ENCODE data around the gene MYO1B.

The MYO1B gene

DNA sequence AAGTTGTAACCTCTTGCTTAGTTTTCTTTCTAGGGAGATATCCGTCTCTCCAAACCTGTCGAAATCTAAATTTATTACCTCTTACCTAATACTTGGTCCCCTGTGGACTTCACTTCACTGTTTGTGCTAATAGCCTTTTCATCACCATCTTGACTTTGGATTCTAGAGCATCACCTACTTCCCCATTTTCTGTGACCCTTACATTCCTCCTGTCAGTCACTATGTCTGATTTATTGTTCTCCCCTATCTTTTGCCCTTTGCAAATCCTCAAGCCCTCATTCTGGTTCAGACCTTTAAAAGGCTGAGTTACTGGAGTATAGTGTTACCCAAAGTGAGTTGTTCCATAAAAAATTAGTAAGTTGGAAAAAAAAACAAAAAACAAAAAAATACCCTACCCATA lies 7.5 kb downstream of the MYO1B start:
- H3K9me3 ChIP-seq (ENCODE audit: control insufficient read depth in 5 of 5, low read length in 5 of 5): no peaks in the 10 kb centered on the region
- no peak overlapping the region for H3K4me3 ChIP-seq (ENCODE audit: low read depth in 1 of 5, low read length in 5 of 5)
- no peak overlapping the region for H3K9ac ChIP-seq (ENCODE audit: low read length in 5 of 5)
- H3K4me1 ChIP-seq (ENCODE audit: control insufficient read depth in 5 of 5, insufficient read depth in 5 of 5, low read length in 5 of 5): peaks cover 0 to 30% (median 8%) of the 10 kb centered on the region in 5 donors
- H3K36me3 ChIP-seq (ENCODE audit: control insufficient read depth in 5 of 5, insufficient read depth in 5 of 5, low read length in 5 of 5): no peaks in the 10 kb centered on the region
- H3K27ac ChIP-seq (ENCODE audit: low read depth, low read length): no peak overlapping the region
- peaks cover 0 to 7% (median 0%) of the 10 kb centered on the region in 5 donors for H3K27me3 ChIP-seq (ENCODE audit: control insufficient read depth in 5 of 5, insufficient read depth in 4 of 5, low read length in 5 of 5)

DNA sequence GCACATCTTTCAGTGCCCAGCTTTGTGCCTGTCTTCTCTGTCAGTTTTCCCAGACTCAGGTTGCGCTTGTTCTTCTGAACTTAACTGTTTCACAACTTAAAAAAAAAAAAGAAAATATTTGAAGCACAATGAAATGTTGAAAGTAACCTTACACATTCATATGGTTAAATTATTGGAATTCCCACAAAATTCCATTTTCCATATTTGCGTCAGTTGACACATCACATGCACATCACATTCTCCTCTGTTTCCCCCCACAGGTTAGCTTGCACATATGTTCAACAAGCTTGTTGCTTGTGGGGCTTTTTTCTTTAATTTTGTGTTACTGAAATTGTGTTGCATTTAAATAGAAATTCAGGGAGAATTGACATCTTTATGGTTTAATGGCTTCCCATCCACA lies 8.3 kb downstream of the MYO1B start:
- H3K4me3 ChIP-seq (ENCODE audit: low read depth in 1 of 5, low read length in 5 of 5): no peak overlapping the region
- H3K36me3 ChIP-seq (ENCODE audit: control insufficient read depth in 5 of 5, insufficient read depth in 5 of 5, low read length in 5 of 5): no peaks in the 10 kb centered on the region
- peaks cover 0 to 28% (median 8%) of the 10 kb centered on the region in 5 donors for H3K4me1 ChIP-seq (ENCODE audit: control insufficient read depth in 5 of 5, insufficient read depth in 5 of 5, low read length in 5 of 5)
- no peak overlapping the region for H3K9ac ChIP-seq (ENCODE audit: low read length in 5 of 5)
- H3K27me3 ChIP-seq (ENCODE audit: control insufficient read depth in 5 of 5, insufficient read depth in 4 of 5, low read length in 5 of 5): peaks cover 0 to 4% (median 0%) of the 10 kb centered on the region in 5 donors
- H3K9me3 ChIP-seq (ENCODE audit: control insufficient read depth in 5 of 5, low read length in 5 of 5): no peaks in the 10 kb centered on the region
- no peak overlapping the region for H3K27ac ChIP-seq (ENCODE audit: low read depth, low read length)

- H3K27me3 ChIP-seq (ENCODE audit: control insufficient read depth in 5 of 5, insufficient read depth in 4 of 5, low read length in 5 of 5): peaks cover 0 to 4% (median 0%) of the 10 kb centered on the region in 5 donors
- no peaks in the 10 kb centered on the region for H3K36me3 ChIP-seq (ENCODE audit: control insufficient read depth in 5 of 5, insufficient read depth in 5 of 5, low read length in 5 of 5)
- H3K4me3 ChIP-seq (ENCODE audit: low read depth in 1 of 5, low read length in 5 of 5): no peak overlapping the region
- H3K9me3 ChIP-seq (ENCODE audit: control insufficient read depth in 5 of 5, low read length in 5 of 5): no peaks in the 10 kb centered on the region
- H3K27ac ChIP-seq (ENCODE audit: low read depth, low read length): no peak overlapping the region
- no peak overlapping the region for H3K9ac ChIP-seq (ENCODE audit: low read length in 5 of 5)
- peaks cover 0 to 21% (median 7%) of the 10 kb centered on the region in 5 donors for H3K4me1 ChIP-seq (ENCODE audit: control insufficient read depth in 5 of 5, insufficient read depth in 5 of 5, low read length in 5 of 5)
Measured at GRCh38 chr2:191255271-191255670, 10.1 kb downstream of the MYO1B start.

- H3K36me3 ChIP-seq (ENCODE audit: control insufficient read depth in 5 of 5, insufficient read depth in 5 of 5, low read length in 5 of 5): no peaks in the 10 kb centered on the region
- no peaks in the 10 kb centered on the region for H3K9me3 ChIP-seq (ENCODE audit: control insufficient read depth in 5 of 5, low read length in 5 of 5)
- peaks cover 0 to 21% (median 4%) of the 10 kb centered on the region in 5 donors for H3K4me1 ChIP-seq (ENCODE audit: control insufficient read depth in 5 of 5, insufficient read depth in 5 of 5, low read length in 5 of 5)
- H3K27ac ChIP-seq (ENCODE audit: low read depth, low read length): no peak overlapping the region
- H3K4me3 ChIP-seq (ENCODE audit: low read depth in 1 of 5, low read length in 5 of 5): no peak overlapping the region
- H3K27me3 ChIP-seq (ENCODE audit: control insufficient read depth in 5 of 5, insufficient read depth in 4 of 5, low read length in 5 of 5): peaks cover 0 to 4% (median 0%) of the 10 kb centered on the region in 5 donors
- H3K9ac ChIP-seq (ENCODE audit: low read length in 5 of 5): no peak overlapping the region
Measured at GRCh38 chr2:191255756-191256312, 10.6 kb downstream of the MYO1B start.

DNA sequence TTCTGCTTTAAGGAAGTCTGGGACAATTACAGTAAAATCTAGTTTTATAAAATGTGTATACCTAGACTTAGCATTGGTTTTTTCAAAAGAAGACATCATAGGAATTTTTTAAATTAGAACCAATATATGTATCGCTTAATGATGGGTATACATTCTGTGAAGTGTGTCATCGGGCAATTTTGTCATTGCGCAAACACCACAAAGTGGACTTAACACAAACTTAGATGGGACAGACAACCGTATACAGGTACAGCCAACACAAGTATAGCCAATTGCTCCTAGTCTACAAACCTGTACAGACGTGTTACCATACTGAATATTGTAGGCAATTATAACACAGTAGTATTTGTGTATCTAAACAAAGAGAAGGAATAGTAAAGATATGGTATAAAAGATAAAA lies 12.7 kb downstream of the MYO1B start:
- Histone ChIP-seq H3K27ac (ENCODE audit: low read depth, low read length) (no peak overlapping the region), H3K36me3 (ENCODE audit: control insufficient read depth in 5 of 5, insufficient read depth in 5 of 5, low read length in 5 of 5) (no peaks in the 10 kb centered on the region), H3K9me3 (ENCODE audit: control insufficient read depth in 5 of 5, low read length in 5 of 5) (no peaks in the 10 kb centered on the region), H3K4me1 (ENCODE audit: control insufficient read depth in 5 of 5, insufficient read depth in 5 of 5, low read length in 5 of 5) (peaks cover 0 to 18% (median 0%) of the 10 kb centered on the region in 5 donors), H3K4me3 (ENCODE audit: low read depth in 1 of 5, low read length in 5 of 5) (no peak overlapping the region), H3K27me3 (ENCODE audit: control insufficient read depth in 5 of 5, insufficient read depth in 4 of 5, low read length in 5 of 5) (peaks cover 0 to 4% (median 0%) of the 10 kb centered on the region in 5 donors), H3K9ac (ENCODE audit: low read length in 5 of 5) (no peak overlapping the region)

DNA sequence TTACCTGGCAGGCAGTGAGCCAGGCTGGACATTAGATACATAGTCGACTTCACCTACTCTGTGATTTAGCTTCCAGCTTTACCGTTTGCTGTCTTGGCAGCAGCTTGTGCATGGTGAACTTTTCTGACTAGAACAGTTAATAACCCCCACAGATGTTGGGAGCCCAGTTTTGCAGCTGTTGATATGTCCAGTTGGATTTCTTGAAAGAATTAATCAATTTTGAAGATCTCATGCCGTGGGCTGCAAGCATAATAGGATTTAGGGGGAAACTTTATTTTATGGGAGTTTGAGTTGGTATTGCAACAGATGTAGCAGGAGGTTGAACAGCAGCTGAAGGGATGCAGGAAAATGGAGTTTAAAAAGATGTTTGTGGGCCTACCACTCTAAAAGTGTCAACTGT lies 13.8 kb downstream of the MYO1B start:
- Histone ChIP-seq H3K27me3 (ENCODE audit: control insufficient read depth in 5 of 5, insufficient read depth in 4 of 5, low read length in 5 of 5) (peaks cover 0 to 4% (median 0%) of the 10 kb centered on the region in 5 donors), H3K27ac (ENCODE audit: low read depth, low read length) (no peak overlapping the region), H3K9me3 (ENCODE audit: control insufficient read depth in 5 of 5, low read length in 5 of 5) (no peaks in the 10 kb centered on the region), H3K4me1 (ENCODE audit: control insufficient read depth in 5 of 5, insufficient read depth in 5 of 5, low read length in 5 of 5) (peaks cover 0 to 14% (median 0%) of the 10 kb centered on the region in 5 donors), H3K9ac (ENCODE audit: low read length in 5 of 5) (no peak overlapping the region), H3K4me3 (ENCODE audit: low read depth in 1 of 5, low read length in 5 of 5) (no peak overlapping the region), H3K36me3 (ENCODE audit: control insufficient read depth in 5 of 5, insufficient read depth in 5 of 5, low read length in 5 of 5) (no peaks in the 10 kb centered on the region)

DNA sequence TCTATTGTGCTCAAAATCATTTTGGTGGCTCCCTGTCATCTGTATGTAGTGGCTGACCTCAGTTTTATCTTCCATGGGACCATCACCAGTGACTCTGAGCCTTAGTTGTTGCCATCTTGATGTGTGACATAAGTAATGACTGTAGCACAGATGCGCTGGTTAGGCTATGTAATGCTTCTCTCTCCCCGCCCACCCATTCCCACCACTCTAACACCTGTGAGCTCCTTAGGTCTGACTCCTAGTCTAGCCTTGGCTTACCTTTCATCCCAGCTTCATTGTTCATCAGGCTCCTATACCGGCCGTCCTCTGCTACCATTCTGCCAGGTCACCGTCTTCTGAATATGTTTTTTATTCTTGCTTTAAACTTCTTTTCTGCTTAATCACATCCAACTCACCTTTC lies 17.2 kb downstream of the MYO1B start:
- Histone ChIP-seq H3K27ac (ENCODE audit: low read depth, low read length) (no peak overlapping the region), H3K27me3 (ENCODE audit: control insufficient read depth in 5 of 5, insufficient read depth in 4 of 5, low read length in 5 of 5) (no peaks in the 10 kb centered on the region), H3K36me3 (ENCODE audit: control insufficient read depth in 5 of 5, insufficient read depth in 5 of 5, low read length in 5 of 5) (no peaks in the 10 kb centered on the region), H3K4me1 (ENCODE audit: control insufficient read depth in 5 of 5, insufficient read depth in 5 of 5, low read length in 5 of 5) (peaks cover 0 to 26% (median 17%) of the 10 kb centered on the region in 5 donors), H3K9me3 (ENCODE audit: control insufficient read depth in 5 of 5, low read length in 5 of 5) (no peaks in the 10 kb centered on the region), H3K4me3 (ENCODE audit: low read depth in 1 of 5, low read length in 5 of 5) (no peak overlapping the region), H3K9ac (ENCODE audit: low read length in 5 of 5) (no peak overlapping the region)

GRCh38 chr2:191263050-191263449 lies 17.8 kb downstream of the MYO1B start:
- Histone ChIP-seq H3K27ac (ENCODE audit: low read depth, low read length) (no peak overlapping the region), H3K36me3 (ENCODE audit: control insufficient read depth in 5 of 5, insufficient read depth in 5 of 5, low read length in 5 of 5) (no peaks in the 10 kb centered on the region), H3K4me1 (ENCODE audit: control insufficient read depth in 5 of 5, insufficient read depth in 5 of 5, low read length in 5 of 5) (peaks cover 0 to 26% (median 17%) of the 10 kb centered on the region in 5 donors), H3K27me3 (ENCODE audit: control insufficient read depth in 5 of 5, insufficient read depth in 4 of 5, low read length in 5 of 5) (no peaks in the 10 kb centered on the region), H3K4me3 (ENCODE audit: low read depth in 1 of 5, low read length in 5 of 5) (no peak overlapping the region), H3K9ac (ENCODE audit: low read length in 5 of 5) (no peak overlapping the region), H3K9me3 (ENCODE audit: control insufficient read depth in 5 of 5, low read length in 5 of 5) (no peaks in the 10 kb centered on the region)

DNA sequence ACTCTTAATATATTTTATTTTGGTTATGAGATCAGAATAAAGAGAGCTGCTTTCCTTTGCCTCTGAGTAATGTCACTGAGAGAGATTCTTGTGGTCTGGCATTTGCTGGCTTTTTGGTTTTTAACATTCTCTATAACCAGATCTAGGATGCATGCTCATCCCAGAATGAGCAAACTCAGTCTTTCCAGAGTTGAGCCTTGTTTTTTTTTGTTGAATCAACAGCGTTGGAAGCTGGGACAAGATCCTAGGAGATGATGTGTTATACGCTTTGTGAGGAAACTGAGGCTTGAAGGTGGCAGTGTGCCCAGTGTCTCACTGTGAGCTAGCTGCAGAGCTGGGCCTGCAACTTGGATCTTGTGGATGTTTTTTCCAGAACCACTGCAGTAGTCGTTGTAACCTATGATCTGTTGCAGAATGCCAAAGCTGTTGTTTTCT lies 19.5 kb downstream of the MYO1B start:
- H3K27me3 ChIP-seq (ENCODE audit: control insufficient read depth in 5 of 5, insufficient read depth in 4 of 5, low read length in 5 of 5): no peaks in the 10 kb centered on the region
- no peak overlapping the region for H3K9ac ChIP-seq (ENCODE audit: low read length in 5 of 5)
- H3K9me3 ChIP-seq (ENCODE audit: control insufficient read depth in 5 of 5, low read length in 5 of 5): no peaks in the 10 kb centered on the region
- peak overlapping the region; percentile 25 for H3K27ac ChIP-seq (ENCODE audit: low read depth, low read length)
- H3K4me3 ChIP-seq (ENCODE audit: low read depth in 1 of 5, low read length in 5 of 5): no peak overlapping the region
- no peaks in the 10 kb centered on the region for H3K36me3 ChIP-seq (ENCODE audit: control insufficient read depth in 5 of 5, insufficient read depth in 5 of 5, low read length in 5 of 5)
- peaks cover 0 to 23% (median 17%) of the 10 kb centered on the region in 5 donors for H3K4me1 ChIP-seq (ENCODE audit: control insufficient read depth in 5 of 5, insufficient read depth in 5 of 5, low read length in 5 of 5)

DNA sequence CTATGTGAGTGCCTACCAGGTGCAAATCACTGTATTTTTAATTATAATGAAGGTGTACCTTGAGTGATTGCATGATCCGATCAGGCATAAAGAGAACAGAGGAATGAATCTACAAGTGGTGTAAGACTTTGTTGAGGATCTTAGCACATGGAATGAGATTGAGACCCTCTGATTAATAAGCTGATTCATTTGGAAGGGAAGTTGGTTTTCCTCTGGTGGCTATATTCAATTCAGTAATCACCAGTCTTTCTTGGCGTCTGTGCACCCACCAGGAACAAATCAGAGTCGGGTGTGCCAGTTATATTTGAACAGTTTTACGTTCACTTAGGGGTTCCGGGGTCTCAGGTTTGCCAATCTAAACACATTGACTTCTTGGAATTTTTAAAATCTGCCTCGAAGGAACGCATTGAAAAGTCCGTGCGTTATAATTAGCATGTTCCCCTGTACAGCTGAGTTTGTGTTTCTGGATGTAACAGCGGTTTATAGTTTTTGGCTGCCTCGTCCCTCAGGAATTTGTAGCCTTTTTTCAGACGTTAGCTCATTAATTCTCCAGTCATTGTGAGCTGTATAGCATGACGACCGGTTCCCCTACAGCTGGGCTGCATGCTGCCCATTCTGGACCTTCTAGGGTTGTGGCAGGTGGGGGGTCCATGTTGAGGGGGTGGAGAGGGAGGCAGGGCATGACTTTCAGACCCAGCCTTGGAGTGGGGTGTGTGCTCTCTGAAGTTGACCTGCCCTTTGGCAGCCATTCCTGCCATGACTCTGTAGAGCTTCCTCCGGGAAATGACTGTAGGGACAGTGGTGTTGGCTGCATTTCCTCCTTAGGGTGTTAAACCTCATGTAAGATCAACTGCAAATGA lies 20.3 kb downstream of the MYO1B start:
- H3K4me1 ChIP-seq (ENCODE audit: control insufficient read depth in 5 of 5, insufficient read depth in 5 of 5, low read length in 5 of 5): peaks cover 0 to 29% (median 17%) of the 10 kb centered on the region in 5 donors
- H3K9ac ChIP-seq (ENCODE audit: low read length in 5 of 5): no peak overlapping the region
- peak overlapping the region; percentile 25 for H3K27ac ChIP-seq (ENCODE audit: low read depth, low read length)

More for the DNA sequence above, 20.3 kb downstream of the MYO1B start:
- Histone ChIP-seq H3K27me3 (ENCODE audit: control insufficient read depth in 5 of 5, insufficient read depth in 4 of 5, low read length in 5 of 5) (no peaks in the 10 kb centered on the region), H3K36me3 (ENCODE audit: control insufficient read depth in 5 of 5, insufficient read depth in 5 of 5, low read length in 5 of 5) (no peaks in the 10 kb centered on the region), H3K4me3 (ENCODE audit: low read depth in 1 of 5, low read length in 5 of 5) (peak overlapping the region in 3 of 5 donors; percentile 9 to 24 (median 22)), H3K9me3 (ENCODE audit: control insufficient read depth in 5 of 5, low read length in 5 of 5) (no peaks in the 10 kb centered on the region)
